Measurements from ENCODE around the gene SIGLEC6. TPM values are rescaled to one million over a fixed set of nuclear protein-coding genes. Genes with fewer than 3 reads are reported as not detected.
"Not testable (repeated sequence)": the region's sequence is repeated elsewhere in the genome, so short reads cannot be mapped to it uniquely, and the experiment has no call there.

Gene SIGLEC6
- total RNA-seq, 1 donor from 2014 or later, result not detected

DNA sequence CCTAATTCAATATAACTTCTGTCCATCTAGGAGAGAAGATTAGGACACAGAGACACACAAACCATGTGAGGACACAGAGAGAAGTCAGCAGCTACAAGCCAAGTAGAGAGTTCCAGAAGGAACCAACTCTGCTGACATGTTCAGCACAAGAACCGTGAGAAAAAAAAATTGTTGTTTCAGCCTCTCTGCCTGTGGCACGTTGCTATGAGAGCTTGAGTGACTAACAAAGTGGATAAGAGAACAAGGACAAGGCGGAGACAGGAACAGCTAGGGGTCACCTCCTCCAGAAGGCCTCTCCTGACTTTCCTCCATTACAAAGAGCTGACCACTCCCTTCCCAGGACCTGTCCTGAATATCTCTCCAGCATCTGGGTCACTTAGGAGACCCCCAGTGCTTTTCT is 24.3 kb downstream of the SIGLEC6 start:
- no peaks in the 10 kb centered on the region for H3K36me3 ChIP-seq (ENCODE audit: control insufficient read depth, insufficient read depth, low read length)
- no peak overlapping the region for H3K4me3 ChIP-seq (ENCODE audit: low read depth, low read length)
- no peak for DNase-seq (ENCODE audit: low read depth)
- TF ChIP-seq, protein P1, sequence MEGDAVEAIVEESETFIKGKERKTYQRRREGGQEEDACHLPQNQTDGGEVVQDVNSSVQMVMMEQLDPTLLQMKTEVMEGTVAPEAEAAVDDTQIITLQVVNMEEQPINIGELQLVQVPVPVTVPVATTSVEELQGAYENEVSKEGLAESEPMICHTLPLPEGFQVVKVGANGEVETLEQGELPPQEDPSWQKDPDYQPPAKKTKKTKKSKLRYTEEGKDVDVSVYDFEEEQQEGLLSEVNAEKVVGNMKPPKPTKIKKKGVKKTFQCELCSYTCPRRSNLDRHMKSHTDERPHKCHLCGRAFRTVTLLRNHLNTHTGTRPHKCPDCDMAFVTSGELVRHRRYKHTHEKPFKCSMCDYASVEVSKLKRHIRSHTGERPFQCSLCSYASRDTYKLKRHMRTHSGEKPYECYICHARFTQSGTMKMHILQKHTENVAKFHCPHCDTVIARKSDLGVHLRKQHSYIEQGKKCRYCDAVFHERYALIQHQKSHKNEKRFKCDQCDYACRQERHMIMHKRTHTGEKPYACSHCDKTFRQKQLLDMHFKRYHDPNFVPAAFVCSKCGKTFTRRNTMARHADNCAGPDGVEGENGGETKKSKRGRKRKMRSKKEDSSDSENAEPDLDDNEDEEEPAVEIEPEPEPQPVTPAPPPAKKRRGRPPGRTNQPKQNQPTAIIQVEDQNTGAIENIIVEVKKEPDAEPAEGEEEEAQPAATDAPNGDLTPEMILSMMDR (IDR thresholded peaks at IDR 0.05; ENCODE audit: insufficient read depth, low read length, poor library complexity, severe bottlenecking), result no peak
- H3K27me3 ChIP-seq (ENCODE audit: control insufficient read depth, insufficient read depth, low read length), result no peaks in the 10 kb centered on the region

DNA sequence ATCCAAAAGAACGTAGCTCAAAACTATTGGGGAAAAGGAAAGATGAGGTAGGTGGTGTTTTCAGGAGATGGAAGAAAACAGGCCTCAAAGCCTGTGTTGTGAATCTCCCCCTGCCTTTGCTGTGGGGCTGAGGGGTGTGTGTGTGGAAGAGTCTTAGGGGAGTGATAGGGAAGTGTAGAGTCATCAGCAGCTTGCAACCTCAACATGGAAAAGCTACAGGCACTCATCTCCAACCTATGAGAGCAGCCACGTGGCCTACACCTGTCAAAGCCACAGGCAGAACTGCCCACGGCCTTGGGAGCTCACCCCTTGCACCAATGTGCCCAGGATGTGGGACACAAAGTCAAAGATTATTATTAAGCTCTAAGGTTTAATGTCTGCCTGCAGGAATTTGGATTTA is 25.6 kb downstream of the SIGLEC6 start:
- Histone ChIP-seq H3K36me3 (ENCODE audit: control insufficient read depth, insufficient read depth, low read length) (no peaks in the 10 kb centered on the region), H3K4me3 (ENCODE audit: low read depth, low read length) (no peak overlapping the region), H3K27me3 (ENCODE audit: control insufficient read depth, insufficient read depth, low read length) (no peaks in the 10 kb centered on the region)
- TF ChIP-seq, protein P1 (IDR thresholded peaks at IDR 0.05; ENCODE audit: insufficient read depth, low read length, poor library complexity, severe bottlenecking), result no peak
- no peak for DNase-seq (ENCODE audit: low read depth)

DNA sequence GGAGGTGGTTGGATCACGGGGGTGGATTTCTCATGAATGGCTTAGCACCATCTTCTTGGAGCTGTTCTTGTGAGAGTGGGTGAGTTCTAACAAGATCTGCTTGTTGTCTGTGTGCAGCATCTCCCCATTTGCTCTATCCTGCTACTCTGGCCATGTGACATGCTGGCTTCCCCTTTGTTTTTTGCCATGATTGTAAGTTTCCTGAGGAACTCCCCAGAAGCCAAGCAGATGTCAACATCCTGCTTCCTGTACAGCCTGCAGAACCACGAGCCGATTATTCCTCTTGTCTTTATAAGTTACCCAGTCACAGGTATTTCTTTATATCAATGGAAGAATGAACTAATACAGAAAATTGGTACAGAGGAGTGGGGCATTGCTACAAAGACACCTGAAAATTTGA is 27.6 kb downstream of the SIGLEC6 start:
- DNase-seq (ENCODE audit: low read depth), result no peak
- H3K27me3 ChIP-seq (ENCODE audit: control insufficient read depth, insufficient read depth, low read length), result no peaks in the 10 kb centered on the region
- no peaks in the 10 kb centered on the region for H3K36me3 ChIP-seq (ENCODE audit: control insufficient read depth, insufficient read depth, low read length)
- H3K4me3 ChIP-seq (ENCODE audit: low read depth, low read length), result no peak overlapping the region
- TF ChIP-seq, protein P1 (IDR thresholded peaks at IDR 0.05; ENCODE audit: insufficient read depth, low read length, poor library complexity, severe bottlenecking), result no peak

DNA sequence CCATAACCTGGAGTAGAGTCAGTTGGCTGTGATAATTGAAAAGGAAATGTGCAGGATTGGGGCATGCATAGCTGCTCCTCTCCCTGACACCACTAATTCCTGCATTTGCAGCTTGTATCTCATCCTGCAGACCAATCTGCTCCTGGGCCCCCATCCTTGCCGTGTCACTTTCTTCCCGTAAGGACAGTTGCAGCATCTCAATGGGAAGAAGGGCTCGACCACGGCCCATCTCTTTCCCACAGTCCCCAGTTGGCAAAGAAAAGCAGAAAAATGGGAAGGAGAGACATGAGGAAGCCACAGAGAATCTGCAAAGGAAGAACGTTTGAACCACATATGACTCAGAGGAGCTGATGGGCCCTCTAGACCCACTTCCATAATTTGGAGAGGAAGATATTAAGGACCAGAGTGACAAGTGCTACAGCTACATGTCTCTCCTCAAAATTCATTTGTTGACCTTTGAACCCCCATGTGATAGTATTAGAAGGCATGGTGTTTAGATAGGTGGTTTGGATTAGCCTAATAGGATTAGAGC is 28.1 kb downstream of the SIGLEC6 start:
- TF ChIP-seq, protein P1 (IDR thresholded peaks at IDR 0.05; ENCODE audit: insufficient read depth, low read length, poor library complexity, severe bottlenecking), result no peak
- H3K36me3 ChIP-seq (ENCODE audit: control insufficient read depth, insufficient read depth, low read length), result no peaks in the 10 kb centered on the region
- DNase-seq (ENCODE audit: low read depth), result no peak
- no peak overlapping the region for H3K4me3 ChIP-seq (ENCODE audit: low read depth, low read length)
- no peaks in the 10 kb centered on the region for H3K27me3 ChIP-seq (ENCODE audit: control insufficient read depth, insufficient read depth, low read length)

DNA sequence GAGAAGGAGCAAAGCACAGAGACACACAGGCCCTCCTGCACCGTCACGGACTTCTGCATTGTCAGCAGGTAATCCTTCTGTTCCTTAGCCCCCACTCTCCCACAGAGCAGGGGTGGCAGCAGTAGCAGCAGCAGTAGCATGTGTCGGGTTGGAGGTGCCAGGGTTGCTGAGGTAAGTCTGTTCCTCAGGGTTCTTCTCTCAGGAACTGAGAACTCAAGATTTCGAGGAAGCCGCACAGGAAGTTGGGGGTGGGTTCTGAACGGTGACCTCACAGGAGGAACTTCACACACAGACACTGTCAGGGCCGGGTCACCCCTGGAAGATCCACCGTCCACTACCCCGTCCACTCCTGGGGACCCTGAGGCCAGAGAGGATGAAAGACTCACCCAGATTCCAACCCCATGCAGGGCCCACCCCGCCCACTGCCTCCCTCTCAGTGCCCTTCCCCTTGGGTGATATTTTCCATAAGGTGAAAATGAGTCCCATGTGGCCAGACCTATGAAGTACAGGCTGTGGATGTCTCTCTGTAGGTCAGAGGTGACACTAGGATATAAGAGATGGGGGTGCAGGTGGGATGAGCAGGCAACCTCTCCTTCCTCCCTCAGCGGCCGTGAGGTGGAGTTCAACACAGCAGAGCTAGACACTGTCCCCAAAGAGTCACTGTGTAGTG is 29.7 kb downstream of the SIGLEC6 start, which contains the start of gene SIGLEC12:
Gene SIGLEC12, minus strand, starts transcription at position 207 of the 670 bp plus-strand sequence. Its CDS starts 67 bp downstream, at position 140.
- no peaks in the 10 kb centered on the region for H3K36me3 ChIP-seq (ENCODE audit: control insufficient read depth, insufficient read depth, low read length)
- H3K4me3 ChIP-seq (ENCODE audit: low read depth, low read length), result no peak within 1 kb of the TSS
- H3K27me3 ChIP-seq (ENCODE audit: control insufficient read depth, insufficient read depth, low read length), result no peaks in the 10 kb centered on the region
- no peak for DNase-seq (ENCODE audit: low read depth)
- TF ChIP-seq, protein P1 (IDR thresholded peaks at IDR 0.05; ENCODE audit: insufficient read depth, low read length, poor library complexity, severe bottlenecking), result no peak

DNA sequence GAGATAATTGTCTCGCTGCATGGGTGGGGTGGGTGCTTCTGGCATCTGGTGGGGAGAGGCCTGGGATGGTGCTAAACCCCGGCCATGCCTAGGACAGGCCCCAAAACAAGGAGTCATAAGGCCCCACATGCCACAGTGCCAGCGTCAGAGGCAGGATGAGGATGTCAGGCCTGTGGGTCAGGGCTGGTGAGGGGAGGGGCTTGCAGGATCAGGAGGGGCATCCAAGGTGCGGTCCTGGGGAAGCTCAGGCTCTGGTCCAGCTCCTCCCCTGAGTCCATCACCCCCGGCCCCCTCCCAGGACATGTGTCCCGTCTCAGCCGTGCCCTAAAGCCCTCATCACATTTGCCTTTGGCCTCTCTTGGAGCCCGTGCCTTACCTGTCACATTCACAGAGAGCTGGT is 30.5 kb downstream of the SIGLEC6 start:
- H3K36me3 ChIP-seq (ENCODE audit: control insufficient read depth, insufficient read depth, low read length); DNase-seq (ENCODE audit: low read depth); H3K4me3 ChIP-seq (ENCODE audit: low read depth, low read length); H3K27me3 ChIP-seq (ENCODE audit: control insufficient read depth, insufficient read depth, low read length): not testable (repeated sequence)

All from kidney epithelial cell (primary cell).